HG03432 (cell line): ENCODE data around the gene ANXA10.

Experiments used
- ATAC-seq: cut with Tn5 transposase; IDR thresholded peaks from one replicate; pipeline ENCODE4 v1.9.1; 2021; ENCODE audit warnings: mild to moderate bottlenecking, moderate library complexity; ENCODE audit not compliant: unreplicated experiment

ANXA10 gene

GRCh38 chr4:168218645-168219044 lies 126.3 kb downstream of the ANXA10 start:
- no peak for ATAC-seq

- no peak for ATAC-seq
Measured at GRCh38 chr4:168220893-168221292, 128.6 kb downstream of the ANXA10 start.

GRCh38 chr4:168221301-168221700 lies 129.0 kb downstream of the ANXA10 start:
- ATAC-seq, result no peak
